Measurements from ENCODE around the gene CD38. TPM values are rescaled to one million over a fixed set of nuclear protein-coding genes. Genes with fewer than 3 reads are reported as not detected.

CD38 gene
- total and polyA plus RNA-seq, 2 donors (not counting 1 experiment from before 2014, with no cell fraction given) = 0.02 TPM; not detected in 1

- no peak overlapping the region for H2AFZ ChIP-seq (ENCODE audit: low read length)
- H3K4me1 ChIP-seq (ENCODE audit: control insufficient read depth, extremely low read depth, insufficient read depth, low read length) = peaks cover 2% of the 10 kb centered on the region
- peaks cover 6% of the 10 kb centered on the region for H3K27me3 ChIP-seq (ENCODE audit: control insufficient read depth, insufficient read depth, low read length)
- H3K4me3 ChIP-seq (replicated peaks in 1 of 4; ENCODE audit: control extremely low read depth in 1 of 4, insufficient read depth in 1 of 4, low read depth in 3 of 4, low read length in 4 of 4) = no peak overlapping the region
- no peaks in the 10 kb centered on the region for H3K9me3 ChIP-seq (ENCODE audit: control insufficient read depth, insufficient read depth, low read depth, low read length)
- no peaks in the 10 kb centered on the region for H3K36me3 ChIP-seq (ENCODE audit: control insufficient read depth, insufficient read depth, low read length)
- no peak overlapping the region for H3K4me2 ChIP-seq (ENCODE audit: extremely low read depth, insufficient read depth, low read length)
- no peaks in the 10 kb centered on the region for H3K79me2 ChIP-seq (ENCODE audit: control insufficient read depth, insufficient read depth, low read length)
- H4K20me1 ChIP-seq (ENCODE audit: control insufficient read depth, extremely low read depth, insufficient read depth, low read length) = no peaks in the 10 kb centered on the region
- DNase-seq (ENCODE audit: low read depth in 2 of 2) = peak in 1 of 2 donors; percentile 21
- H3K9ac ChIP-seq (ENCODE audit: insufficient read depth, low read length) = no peak overlapping the region
- TF ChIP-seq, protein P1, sequence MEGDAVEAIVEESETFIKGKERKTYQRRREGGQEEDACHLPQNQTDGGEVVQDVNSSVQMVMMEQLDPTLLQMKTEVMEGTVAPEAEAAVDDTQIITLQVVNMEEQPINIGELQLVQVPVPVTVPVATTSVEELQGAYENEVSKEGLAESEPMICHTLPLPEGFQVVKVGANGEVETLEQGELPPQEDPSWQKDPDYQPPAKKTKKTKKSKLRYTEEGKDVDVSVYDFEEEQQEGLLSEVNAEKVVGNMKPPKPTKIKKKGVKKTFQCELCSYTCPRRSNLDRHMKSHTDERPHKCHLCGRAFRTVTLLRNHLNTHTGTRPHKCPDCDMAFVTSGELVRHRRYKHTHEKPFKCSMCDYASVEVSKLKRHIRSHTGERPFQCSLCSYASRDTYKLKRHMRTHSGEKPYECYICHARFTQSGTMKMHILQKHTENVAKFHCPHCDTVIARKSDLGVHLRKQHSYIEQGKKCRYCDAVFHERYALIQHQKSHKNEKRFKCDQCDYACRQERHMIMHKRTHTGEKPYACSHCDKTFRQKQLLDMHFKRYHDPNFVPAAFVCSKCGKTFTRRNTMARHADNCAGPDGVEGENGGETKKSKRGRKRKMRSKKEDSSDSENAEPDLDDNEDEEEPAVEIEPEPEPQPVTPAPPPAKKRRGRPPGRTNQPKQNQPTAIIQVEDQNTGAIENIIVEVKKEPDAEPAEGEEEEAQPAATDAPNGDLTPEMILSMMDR (conservative IDR thresholded peaks at IDR 0.05 in 1 of 2, IDR thresholded peaks at IDR 0.05 in 1 of 2; ENCODE audit: low read depth in 1 of 2, low read length in 2 of 2) = no peak
- TF ChIP-seq EZH2 (IDR thresholded peaks at IDR 0.05; ENCODE audit: low read length, missing control alignments) = no peak
- no peak overlapping the region for H3K27ac ChIP-seq (ENCODE audit: insufficient read depth, low read length)
Observed at GRCh38 chr4:15894393-15894792, 116.3 kb downstream of the CD38 start.

DNA sequence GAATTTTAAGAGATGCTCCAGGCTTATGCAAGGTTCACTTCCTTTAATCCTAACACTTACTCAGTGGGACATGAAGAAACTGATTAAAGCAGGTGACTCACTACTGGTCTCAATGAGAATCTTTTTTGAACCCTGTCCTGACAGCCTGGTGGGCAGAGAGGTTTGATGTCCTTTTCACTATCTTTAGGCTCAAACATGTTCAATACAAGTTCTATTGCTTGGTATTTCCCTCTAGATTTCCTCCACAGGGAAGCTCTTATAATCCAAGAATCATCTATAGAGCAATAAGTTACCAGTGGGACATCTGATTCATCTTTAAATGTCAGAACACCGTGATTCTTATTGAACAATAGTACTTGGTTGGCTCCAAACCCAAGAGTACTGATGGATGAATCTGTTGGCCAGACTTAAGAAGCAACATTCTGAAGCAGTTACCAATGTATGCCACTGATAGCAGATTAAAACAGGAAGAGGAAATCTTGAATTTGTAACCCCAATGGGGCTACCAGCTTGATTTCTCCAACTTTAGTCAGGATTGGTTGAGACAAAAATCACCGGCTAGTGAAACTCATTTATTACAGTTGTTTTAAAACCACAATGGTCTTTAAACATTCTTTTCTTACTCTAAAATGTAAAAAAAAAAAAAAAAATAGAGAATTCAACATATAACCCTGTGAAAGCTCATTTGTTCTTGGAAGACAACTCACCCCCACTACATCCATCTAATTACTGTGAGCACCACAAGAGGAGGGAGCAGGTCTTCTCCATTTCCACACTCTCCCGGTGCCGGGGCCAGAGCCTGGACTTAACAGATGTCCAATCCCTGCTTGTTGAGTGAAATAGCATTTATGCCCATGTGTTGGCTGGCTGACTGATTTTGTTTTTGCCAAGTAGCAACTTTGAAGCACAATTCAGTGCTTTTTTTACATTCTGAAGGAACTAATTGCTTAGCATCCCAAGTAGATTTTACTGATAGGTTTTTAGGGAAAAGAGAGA, 117.1 kb downstream of the CD38 start:
- Histone ChIP-seq H3K79me2 (ENCODE audit: control insufficient read depth, insufficient read depth, low read length) (no peaks in the 10 kb centered on the region), H3K27ac (ENCODE audit: insufficient read depth, low read length) (no peak overlapping the region), H3K9me3 (ENCODE audit: control insufficient read depth, insufficient read depth, low read depth, low read length) (no peaks in the 10 kb centered on the region), H3K4me3 (replicated peaks in 1 of 4; ENCODE audit: control extremely low read depth in 1 of 4, insufficient read depth in 1 of 4, low read depth in 3 of 4, low read length in 4 of 4) (no peak overlapping the region), H3K4me1 (ENCODE audit: control insufficient read depth, extremely low read depth, insufficient read depth, low read length) (peaks cover 2% of the 10 kb centered on the region), H2AFZ (ENCODE audit: low read length) (no peak overlapping the region), H3K36me3 (ENCODE audit: control insufficient read depth, insufficient read depth, low read length) (no peaks in the 10 kb centered on the region), H3K9ac (ENCODE audit: insufficient read depth, low read length) (no peak overlapping the region), H3K4me2 (ENCODE audit: extremely low read depth, insufficient read depth, low read length) (no peak overlapping the region), H3K27me3 (ENCODE audit: control insufficient read depth, insufficient read depth, low read length) (peaks cover 6% of the 10 kb centered on the region), H4K20me1 (ENCODE audit: control insufficient read depth, extremely low read depth, insufficient read depth, low read length) (no peaks in the 10 kb centered on the region)
- DNase-seq (ENCODE audit: low read depth in 2 of 2) = peak in 1 of 2 donors; percentile 90
- TF ChIP-seq, protein P1 (conservative IDR thresholded peaks at IDR 0.05 in 1 of 2, IDR thresholded peaks at IDR 0.05 in 1 of 2; ENCODE audit: low read depth in 1 of 2, low read length in 2 of 2) = no peak
- TF ChIP-seq EZH2 (IDR thresholded peaks at IDR 0.05; ENCODE audit: low read length, missing control alignments) = no peak

GRCh38 chr4:15897577-15897976, 119.4 kb downstream of the CD38 start:
- TF ChIP-seq EZH2 (IDR thresholded peaks at IDR 0.05; ENCODE audit: low read length, missing control alignments) = no peak
- TF ChIP-seq, protein P1 (conservative IDR thresholded peaks at IDR 0.05 in 1 of 2, IDR thresholded peaks at IDR 0.05 in 1 of 2; ENCODE audit: low read depth in 1 of 2, low read length in 2 of 2) = no peak
- no peak overlapping the region for H3K9ac ChIP-seq (ENCODE audit: insufficient read depth, low read length)
- no peaks in the 10 kb centered on the region for H3K36me3 ChIP-seq (ENCODE audit: control insufficient read depth, insufficient read depth, low read length)
- peaks cover 2% of the 10 kb centered on the region for H3K4me1 ChIP-seq (ENCODE audit: control insufficient read depth, extremely low read depth, insufficient read depth, low read length)
- no peaks in the 10 kb centered on the region for H4K20me1 ChIP-seq (ENCODE audit: control insufficient read depth, extremely low read depth, insufficient read depth, low read length)
- no peak overlapping the region for H2AFZ ChIP-seq (ENCODE audit: low read length)
- H3K27ac ChIP-seq (ENCODE audit: insufficient read depth, low read length) = no peak overlapping the region
- H3K4me2 ChIP-seq (ENCODE audit: extremely low read depth, insufficient read depth, low read length) = no peak overlapping the region
- no peak for DNase-seq (ENCODE audit: low read depth in 2 of 2)
- no peak overlapping the region for H3K4me3 ChIP-seq (replicated peaks in 1 of 4; ENCODE audit: control extremely low read depth in 1 of 4, insufficient read depth in 1 of 4, low read depth in 3 of 4, low read length in 4 of 4)
- no peaks in the 10 kb centered on the region for H3K79me2 ChIP-seq (ENCODE audit: control insufficient read depth, insufficient read depth, low read length)
- H3K27me3 ChIP-seq (ENCODE audit: control insufficient read depth, insufficient read depth, low read length) = peaks cover 11% of the 10 kb centered on the region
- no peaks in the 10 kb centered on the region for H3K9me3 ChIP-seq (ENCODE audit: control insufficient read depth, insufficient read depth, low read depth, low read length)

Measured in fibroblast of lung (primary cell).